ENCODE data around the gene MS4A14. TPM values are rescaled to one million over a fixed set of nuclear protein-coding genes. Genes with fewer than 3 reads are reported as not detected.

Gene MS4A14
- total and polyA plus RNA-seq, 8 donors = under 0.01 to 4.1 (median 0.18) TPM; not detected in 3

- intact Hi-C loops (cut with DNase I; ENCODE audit: low total_unique reads) = no loop called here
- no peak overlapping the region for H3K4me3 ChIP-seq
- no peaks in the 10 kb centered on the region for H3K27me3 ChIP-seq
- no peaks in the 10 kb centered on the region for H3K9me3 ChIP-seq
- H3K36me3 ChIP-seq = no peaks in the 10 kb centered on the region
- no peak overlapping the region for H3K27ac ChIP-seq
- 85 to 93% (median 89%) methylated on average over 2 of the region's 2 CpGs for WGBS, 5 donors
- no peaks in the 10 kb centered on the region for H3K4me1 ChIP-seq
- DNase-seq = no peak
- TF ChIP-seq CTCF (IDR thresholded peaks at IDR 0.05) (no peak), POLR2A (IDR thresholded peaks at IDR 0.05) (no peak), EP300 (IDR thresholded peaks at IDR 0.05) (no peak), POLR2AphosphoS5 (IDR thresholded peaks at IDR 0.05) (no peak)
Observed at GRCh38 chr11:60392361-60392760, 3.9 kb upstream of the MS4A14 start.

- Histone ChIP-seq H3K36me3 (no peaks in the 10 kb centered on the region), H3K9me3 (no peaks in the 10 kb centered on the region), H3K27ac (no peak overlapping the region), H3K4me1 (no peaks in the 10 kb centered on the region), H3K4me3 (no peak overlapping the region), H3K27me3 (no peaks in the 10 kb centered on the region)
- TF ChIP-seq POLR2A (IDR thresholded peaks at IDR 0.05) (no peak), EP300 (IDR thresholded peaks at IDR 0.05) (no peak), CTCF (IDR thresholded peaks at IDR 0.05) (no peak), POLR2AphosphoS5 (IDR thresholded peaks at IDR 0.05) (no peak)
- no peak for DNase-seq
- WGBS, 5 donors = 75 to 91% (median 87%) methylated on average over 5 of the region's 5 CpGs
- intact Hi-C loops (cut with DNase I; ENCODE audit: low total_unique reads) = no loop called here
Observed at GRCh38 chr11:60393016-60393415, 3.2 kb upstream of the MS4A14 start.

GRCh38 chr11:60394666-60395380 lies 1.4 kb upstream of the MS4A14 start:
- TF ChIP-seq POLR2A (IDR thresholded peaks at IDR 0.05) = no peak
- TF ChIP-seq POLR2AphosphoS5 (IDR thresholded peaks at IDR 0.05) = no peak
- TF ChIP-seq EP300 (IDR thresholded peaks at IDR 0.05) = no peak
- intact Hi-C loops (cut with DNase I; ENCODE audit: low total_unique reads) = no loop called here
- H3K27ac ChIP-seq = no peak overlapping the region
- H3K4me3 ChIP-seq = no peak overlapping the region
- H3K27me3 ChIP-seq = no peaks in the 10 kb centered on the region
- H3K4me1 ChIP-seq = no peaks in the 10 kb centered on the region
- 75 to 82% (median 79%) methylated on average over 7 of the region's 7 CpGs for WGBS, 5 donors
- DNase-seq = no peak
- H3K9me3 ChIP-seq = no peaks in the 10 kb centered on the region
- no peaks in the 10 kb centered on the region for H3K36me3 ChIP-seq

- no peaks in the 10 kb centered on the region for H3K4me1 ChIP-seq
- H3K27me3 ChIP-seq = no peaks in the 10 kb centered on the region
- no peak for TF ChIP-seq POLR2AphosphoS5 (IDR thresholded peaks at IDR 0.05)
- no peak for TF ChIP-seq EP300 (IDR thresholded peaks at IDR 0.05)
- TF ChIP-seq CTCF (IDR thresholded peaks at IDR 0.05) = no peak
- no peak for TF ChIP-seq POLR2A (IDR thresholded peaks at IDR 0.05)
- H3K36me3 ChIP-seq = no peaks in the 10 kb centered on the region
- WGBS, 5 donors = 0 to 8% (median 6%) methylated on average over 1 of the region's 1 CpG
- H3K27ac ChIP-seq = no peak overlapping the region
- DNase-seq = peak in 1 of 2 donors; percentile 7
- H3K4me3 ChIP-seq = no peak overlapping the region
- intact Hi-C loops (cut with DNase I; ENCODE audit: low total_unique reads) = no loop called here
- no peaks in the 10 kb centered on the region for H3K9me3 ChIP-seq
Observed at GRCh38 chr11:60396799-60397198, 540 bp downstream of the MS4A14 start.

- H3K4me3 ChIP-seq = no peak overlapping the region
- no peaks in the 10 kb centered on the region for H3K36me3 ChIP-seq
- peaks cover 0 to 12% (median 8%) of the 10 kb centered on the region in 4 donors for H3K9me3 ChIP-seq
- TF ChIP-seq CTCF (IDR thresholded peaks at IDR 0.05) (no peak), POLR2A (IDR thresholded peaks at IDR 0.05) (no peak), EP300 (IDR thresholded peaks at IDR 0.05) (no peak), POLR2AphosphoS5 (IDR thresholded peaks at IDR 0.05) (no peak)
- intact Hi-C loops (cut with DNase I; ENCODE audit: low total_unique reads) = no loop called here
- no peak overlapping the region for H3K27ac ChIP-seq
- no peak for DNase-seq
- H3K27me3 ChIP-seq = no peaks in the 10 kb centered on the region
- H3K4me1 ChIP-seq = no peaks in the 10 kb centered on the region
- WGBS, 5 donors = 17 to 34% (median 25%) methylated on average over 2 of the region's 2 CpGs
Observed at GRCh38 chr11:60420015-60420414, 23.8 kb downstream of the MS4A14 start.

Measured in stomach (tissue), 9 donors.